ENCODE measurements around the gene HDAC2.

GRCh38 chr6:114000069-114000468 lies 29.1 kb upstream of the HDAC2 start:
- TF ChIP-seq MAX (IDR thresholded peaks at IDR 0.05) (no peak), REL (CRISPR knock-in tag; conservative IDR thresholded peaks at IDR 0.05) (no peak), CTCF (CRISPR knock-in tag; IDR thresholded peaks at IDR 0.05) (no peak), CBX5 (CRISPR knock-in tag; IDR thresholded peaks at IDR 0.05; ENCODE audit: borderline replicate concordance) (no peak), MED1 (CRISPR knock-in tag; IDR thresholded peaks at IDR 0.05) (no peak), ZNF768 (CRISPR knock-in tag; IDR thresholded peaks at IDR 0.05) (no peak), JARID2 (CRISPR knock-in tag; IDR thresholded peaks at IDR 0.05; ENCODE audit: insufficient replicate concordance) (no peak), POLR2A (IDR thresholded peaks at IDR 0.05; ENCODE audit: insufficient read depth in 1 of 2, low read depth in 2 of 2, low read length in 2 of 2) (no peak), ARID2 (CRISPR knock-in tag; IDR thresholded peaks at IDR 0.05; ENCODE audit: borderline replicate concordance) (no peak), YY1 (IDR thresholded peaks at IDR 0.05; ENCODE audit: insufficient read depth, insufficient replicate concordance, low read depth, low read length) (no peak), PATZ1 (CRISPR knock-in tag; IDR thresholded peaks at IDR 0.05) (no peak), BRCA1 (CRISPR knock-in tag; IDR thresholded peaks at IDR 0.05) (no peak)
- TF ChIP-seq, protein P1, sequence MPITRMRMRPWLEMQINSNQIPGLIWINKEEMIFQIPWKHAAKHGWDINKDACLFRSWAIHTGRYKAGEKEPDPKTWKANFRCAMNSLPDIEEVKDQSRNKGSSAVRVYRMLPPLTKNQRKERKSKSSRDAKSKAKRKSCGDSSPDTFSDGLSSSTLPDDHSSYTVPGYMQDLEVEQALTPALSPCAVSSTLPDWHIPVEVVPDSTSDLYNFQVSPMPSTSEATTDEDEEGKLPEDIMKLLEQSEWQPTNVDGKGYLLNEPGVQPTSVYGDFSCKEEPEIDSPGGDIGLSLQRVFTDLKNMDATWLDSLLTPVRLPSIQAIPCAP (CRISPR knock-in tag; IDR thresholded peaks at IDR 0.05; ENCODE audit: low read depth): no peak
- TF ChIP-seq, protein P2, sequence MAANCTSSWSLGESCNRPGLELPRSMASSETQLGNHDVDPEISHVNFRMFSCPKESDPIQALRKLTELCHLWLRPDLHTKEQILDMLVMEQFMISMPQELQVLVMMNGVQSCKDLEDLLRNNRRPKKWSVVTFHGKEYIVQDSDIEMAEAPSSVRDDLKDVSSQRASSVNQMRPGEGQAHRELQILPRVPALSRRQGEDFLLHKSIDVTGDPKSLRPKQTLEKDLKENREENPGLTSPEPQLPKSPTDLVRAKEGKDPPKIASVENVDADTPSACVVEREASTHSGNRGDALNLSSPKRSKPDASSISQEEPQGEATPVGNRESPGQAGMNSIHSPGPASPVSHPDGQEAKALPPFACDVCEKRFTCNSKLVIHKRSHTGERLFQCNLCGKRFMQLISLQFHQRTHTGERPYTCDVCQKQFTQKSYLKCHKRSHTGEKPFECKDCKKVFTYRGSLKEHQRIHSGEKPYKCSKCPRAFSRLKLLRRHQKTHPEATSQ (CRISPR knock-in tag; IDR thresholded peaks at IDR 0.05; ENCODE audit: borderline replicate concordance): no peak
